Raji (cell line): ENCODE measurements around the gene MASTL.

Source experiments
- POLR2A ChIP-seq: IDR thresholded peaks from 2 replicates; pipeline ENCODE4 v1.6.1; 2011; ENCODE audit warnings: low read depth, low read length, control low read depth; ENCODE audit not compliant: insufficient read depth

The MASTL gene

GRCh38 chr10:27192284-27192683 is 37.1 kb downstream of the MASTL start:
- TF ChIP-seq POLR2A, result no peak

GRCh38 chr10:27197980-27198620 is 42.9 kb downstream of the MASTL start:
- no peak for TF ChIP-seq POLR2A

- no peak for TF ChIP-seq POLR2A
Measured at GRCh38 chr10:27203806-27204205, 48.7 kb downstream of the MASTL start.

GRCh38 chr10:27207350-27207749 is 52.2 kb downstream of the MASTL start:
- no peak for TF ChIP-seq POLR2A

GRCh38 chr10:27223964-27224363 is 68.8 kb downstream of the MASTL start:
- no peak for TF ChIP-seq POLR2A

- TF ChIP-seq POLR2A, result no peak
Measured at GRCh38 chr10:27225011-27225590, 69.9 kb downstream of the MASTL start.

GRCh38 chr10:27225642-27226257 is 70.6 kb downstream of the MASTL start:
- no peak for TF ChIP-seq POLR2A

- no peak for TF ChIP-seq POLR2A
Measured at GRCh38 chr10:27230022-27230421, 74.9 kb downstream of the MASTL start.

GRCh38 chr10:27235706-27236105 is 80.6 kb downstream of the MASTL start:
- TF ChIP-seq POLR2A, result no peak
